Central memory CD8-positive, alpha-beta T cell (primary cell): ENCODE results near the gene FKTN.
"Not testable (repeated sequence)": the region's sequence is repeated elsewhere in the genome, so short reads cannot be mapped to it uniquely, and the experiment has no call there.

Source experiments
- ATAC-seq: fragments of 150-1000 bp; cut with Tn5 transposase; replicated peaks from 2 replicates; pipeline ENCODE4 v1.10.0; 2022; ENCODE audit warnings: mild to moderate bottlenecking, moderate FRiP score, moderate number of reproducible peaks; ENCODE audit not compliant: poor library complexity, severe bottlenecking; ENCODE audit errors: extremely low read depth
- DNase-seq, 2 donors: peaks; one replicate each; pipeline ENCODE4 v3.0.0; 2021; ENCODE audit warnings: low spot score in 2 of 2
- H3K27ac Mint-ChIP-seq: one replicate; pipeline ENCODE4 v1.8.0; 2022; ENCODE audit warnings: low read depth, mild to moderate bottlenecking, moderate library complexity, mixed read lengths
- H3K27me3 Mint-ChIP-seq: one replicate; pipeline ENCODE4 v1.8.0; 2022; ENCODE audit warnings: mixed read lengths
- H3K36me3 Mint-ChIP-seq: one replicate; pipeline ENCODE4 v1.8.0; 2022; ENCODE audit warnings: mild to moderate bottlenecking, moderate library complexity, mixed read lengths; ENCODE audit not compliant: insufficient read depth
- H3K4me1 Mint-ChIP-seq: one replicate; pipeline ENCODE4 v1.8.0; 2022; ENCODE audit warnings: mixed read lengths
- H3K4me3 Mint-ChIP-seq: one replicate; pipeline ENCODE4 v1.8.0; 2022; ENCODE audit warnings: mild to moderate bottlenecking, moderate library complexity, mixed read lengths
- H3K9me3 Mint-ChIP-seq: one replicate; pipeline ENCODE4 v1.8.0; 2022; ENCODE audit warnings: mixed read lengths

The FKTN gene

GRCh38 chr9:105554042-105554441 lies 3.9 kb upstream of the FKTN start:
- Mint-ChIP-seq H3K4me1 (peaks cover 8% of the 10 kb centered on the region), H3K36me3 (peaks cover 7% of the 10 kb centered on the region), H3K27ac (no peak overlapping the region), H3K9me3 (no peaks in the 10 kb centered on the region), H3K4me3 (no peak overlapping the region), H3K27me3 (no peaks in the 10 kb centered on the region)
- ATAC-seq, result no peak
- DNase-seq, result no peak

GRCh38 chr9:105572455-105572854 lies 14.5 kb downstream of the FKTN start:
- Mint-ChIP-seq H3K4me1 (no peaks in the 10 kb centered on the region), H3K36me3 (peaks cover 1% of the 10 kb centered on the region), H3K27me3 (no peaks in the 10 kb centered on the region), H3K27ac (no peak overlapping the region), H3K4me3 (no peak overlapping the region), H3K9me3 (peaks cover 6% of the 10 kb centered on the region)
- DNase-seq (no peak), ATAC-seq (no peak)

- H3K4me3 Mint-ChIP-seq, H3K4me1 Mint-ChIP-seq, H3K27ac Mint-ChIP-seq, DNase-seq, H3K36me3 Mint-ChIP-seq, H3K27me3 Mint-ChIP-seq, ATAC-seq, H3K9me3 Mint-ChIP-seq: not testable (repeated sequence)
Measured at GRCh38 chr9:105579952-105580351, 22.0 kb downstream of the FKTN start.

GRCh38 chr9:105581550-105581949 lies 23.6 kb downstream of the FKTN start:
- not testable (repeated sequence) for H3K36me3 Mint-ChIP-seq, H3K4me3 Mint-ChIP-seq, ATAC-seq, DNase-seq, H3K9me3 Mint-ChIP-seq, H3K27ac Mint-ChIP-seq, H3K4me1 Mint-ChIP-seq, H3K27me3 Mint-ChIP-seq

- no peak overlapping the region for H3K4me3 Mint-ChIP-seq
- H3K9me3 Mint-ChIP-seq, result peaks cover 6% of the 10 kb centered on the region
- DNase-seq (no peak), ATAC-seq (no peak)
- peaks cover 2% of the 10 kb centered on the region for H3K36me3 Mint-ChIP-seq
- H3K4me1 Mint-ChIP-seq, result no peaks in the 10 kb centered on the region
- no peak overlapping the region for H3K27ac Mint-ChIP-seq
- no peaks in the 10 kb centered on the region for H3K27me3 Mint-ChIP-seq
Measured at GRCh38 chr9:105593145-105593544, 35.2 kb downstream of the FKTN start.

- DNase-seq, result no peak
Measured at GRCh38 chr9:105608721-105609598, 51.0 kb downstream of the FKTN start.

GRCh38 chr9:105621001-105621400 lies 63.1 kb downstream of the FKTN start:
- no peak for ATAC-seq
- peaks cover 3% of the 10 kb centered on the region for H3K36me3 Mint-ChIP-seq
- no peak overlapping the region for H3K27ac Mint-ChIP-seq
- no peak for DNase-seq
- no peak overlapping the region for H3K4me3 Mint-ChIP-seq
- no peaks in the 10 kb centered on the region for H3K27me3 Mint-ChIP-seq
- no peaks in the 10 kb centered on the region for H3K4me1 Mint-ChIP-seq
- no peaks in the 10 kb centered on the region for H3K9me3 Mint-ChIP-seq

More at GRCh38 chr9:105608721-105609598, 51.0 kb downstream of the FKTN start:
- Mint-ChIP-seq H3K27ac (no peak overlapping the region), H3K9me3 (no peaks in the 10 kb centered on the region), H3K4me1 (no peaks in the 10 kb centered on the region), H3K4me3 (no peak overlapping the region), H3K27me3 (no peaks in the 10 kb centered on the region), H3K36me3 (peaks cover 6% of the 10 kb centered on the region)
- no peak for ATAC-seq

- Mint-ChIP-seq H3K4me3 (no peak overlapping the region), H3K27ac (no peak overlapping the region), H3K4me1 (no peaks in the 10 kb centered on the region), H3K27me3 (no peaks in the 10 kb centered on the region), H3K9me3 (no peaks in the 10 kb centered on the region), H3K36me3 (peaks cover 4% of the 10 kb centered on the region)
- ATAC-seq, result no peak
- DNase-seq, result no peak
Measured at GRCh38 chr9:105625088-105625487, 67.2 kb downstream of the FKTN start.

- Mint-ChIP-seq H3K9me3 (no peaks in the 10 kb centered on the region), H3K4me1 (no peaks in the 10 kb centered on the region), H3K27ac (no peak overlapping the region), H3K36me3 (peaks cover 4% of the 10 kb centered on the region), H3K4me3 (no peak overlapping the region), H3K27me3 (no peaks in the 10 kb centered on the region)
- DNase-seq (no peak), ATAC-seq (no peak)
Measured at GRCh38 chr9:105632807-105633206, 74.9 kb downstream of the FKTN start.

GRCh38 chr9:105633411-105633810 lies 75.5 kb downstream of the FKTN start:
- ATAC-seq, result no peak
- peaks cover 4% of the 10 kb centered on the region for H3K36me3 Mint-ChIP-seq
- no peak for DNase-seq
- no peaks in the 10 kb centered on the region for H3K27me3 Mint-ChIP-seq
- no peak overlapping the region for H3K4me3 Mint-ChIP-seq
- H3K27ac Mint-ChIP-seq, result no peak overlapping the region
- H3K9me3 Mint-ChIP-seq, result no peaks in the 10 kb centered on the region
- no peaks in the 10 kb centered on the region for H3K4me1 Mint-ChIP-seq

GRCh38 chr9:105636331-105636730 lies 78.4 kb downstream of the FKTN start:
- peaks cover 5% of the 10 kb centered on the region for H3K36me3 Mint-ChIP-seq
- DNase-seq, result no peak
- H3K9me3 Mint-ChIP-seq, result no peaks in the 10 kb centered on the region
- no peaks in the 10 kb centered on the region for H3K27me3 Mint-ChIP-seq
- no peak for ATAC-seq
- H3K4me3 Mint-ChIP-seq, result no peak overlapping the region
- H3K27ac Mint-ChIP-seq, result no peak overlapping the region
- no peaks in the 10 kb centered on the region for H3K4me1 Mint-ChIP-seq

GRCh38 chr9:105637787-105638395 lies 80.0 kb downstream of the FKTN start:
- H3K36me3 Mint-ChIP-seq, result peaks cover 5% of the 10 kb centered on the region
- H3K4me1 Mint-ChIP-seq, result no peaks in the 10 kb centered on the region
- no peak overlapping the region for H3K27ac Mint-ChIP-seq
- no peak overlapping the region for H3K4me3 Mint-ChIP-seq
- H3K9me3 Mint-ChIP-seq, result no peaks in the 10 kb centered on the region
- no peak for DNase-seq
- H3K27me3 Mint-ChIP-seq, result no peaks in the 10 kb centered on the region
- no peak for ATAC-seq

GRCh38 chr9:105639936-105640335 lies 82.0 kb downstream of the FKTN start:
- no peak overlapping the region for H3K4me3 Mint-ChIP-seq
- no peaks in the 10 kb centered on the region for H3K4me1 Mint-ChIP-seq
- no peak overlapping the region for H3K27ac Mint-ChIP-seq
- no peak for ATAC-seq
- H3K36me3 Mint-ChIP-seq, result peaks cover 5% of the 10 kb centered on the region
- no peaks in the 10 kb centered on the region for H3K9me3 Mint-ChIP-seq
- DNase-seq, result no peak
- no peaks in the 10 kb centered on the region for H3K27me3 Mint-ChIP-seq
